ENCODE data around the gene SH3GL1. TPM values are rescaled to one million over a fixed set of nuclear protein-coding genes. Genes with fewer than 3 reads are reported as not detected.
A peak's percentile ranks its signal among the peaks of the same experiment; 100 is the strongest.
"Not testable (repeated sequence)": the region's sequence is repeated elsewhere in the genome, so short reads cannot be mapped to it uniquely, and the experiment has no call there.

The SH3GL1 gene
- total RNA-seq, 1 experiment from 2014 or later: 37.6 TPM

DNA sequence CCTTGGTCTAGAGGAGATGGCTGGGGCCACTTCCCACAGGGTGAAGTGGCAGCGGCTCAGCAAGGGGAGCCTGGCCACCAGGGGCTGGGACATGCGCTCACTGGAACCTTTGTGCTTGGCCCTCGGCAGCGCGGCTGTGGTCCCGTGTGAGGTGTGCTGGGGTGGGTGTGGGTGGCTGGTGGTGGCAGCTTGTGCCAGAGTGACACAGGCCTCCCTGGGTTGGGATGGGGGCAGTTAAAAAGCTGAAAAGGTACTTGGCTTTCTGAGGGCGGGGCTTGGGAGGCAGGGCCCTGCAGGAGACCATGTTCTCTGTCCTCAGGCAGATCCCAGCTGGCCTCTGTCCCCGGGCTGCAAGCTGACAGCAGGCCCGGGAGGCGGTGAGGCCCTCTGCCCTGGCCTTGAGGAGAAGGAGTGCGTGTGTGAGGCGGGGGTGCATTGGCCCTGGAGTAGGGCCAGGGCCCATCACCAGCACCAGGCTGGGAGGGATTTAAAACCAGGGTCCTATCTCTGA, 39.7 kb downstream of the SH3GL1 start:
- DNase-seq (ENCODE audit: low read depth, low spot score): no peak
- in situ Hi-C loops (cut with HindIII; ENCODE audit: low pct_unique_long_range_greater_than_20kb, low sequenced_read_pairs): no loop called here

DNA sequence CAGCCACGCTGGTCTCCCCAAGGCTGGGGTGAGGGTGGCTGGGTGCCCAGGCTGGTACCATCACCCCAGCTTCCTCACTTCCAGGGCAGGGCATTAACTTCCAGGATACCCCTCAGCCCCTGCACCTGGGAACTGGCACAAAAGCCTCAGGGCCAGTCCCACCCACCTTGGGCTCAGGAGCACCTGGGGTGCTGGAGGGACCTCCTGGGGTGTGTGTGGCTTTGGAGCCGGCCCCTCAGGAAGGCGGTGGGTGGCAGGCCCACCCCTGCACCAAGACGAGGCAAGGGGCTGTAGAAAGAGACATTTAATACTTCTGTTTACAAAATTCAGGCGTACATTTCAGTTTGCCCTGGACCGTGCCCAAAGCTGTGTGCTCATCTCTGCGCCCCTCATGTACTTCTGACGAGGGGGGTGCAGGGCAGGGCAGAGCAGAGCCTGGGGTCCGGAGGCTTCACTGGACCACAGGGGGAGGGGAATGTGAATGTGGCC, 40.2 kb downstream of the SH3GL1 start:
- in situ Hi-C loops (cut with HindIII; ENCODE audit: low pct_unique_long_range_greater_than_20kb, low sequenced_read_pairs): no loop called here
- no peak for DNase-seq (ENCODE audit: low read depth, low spot score)

DNA sequence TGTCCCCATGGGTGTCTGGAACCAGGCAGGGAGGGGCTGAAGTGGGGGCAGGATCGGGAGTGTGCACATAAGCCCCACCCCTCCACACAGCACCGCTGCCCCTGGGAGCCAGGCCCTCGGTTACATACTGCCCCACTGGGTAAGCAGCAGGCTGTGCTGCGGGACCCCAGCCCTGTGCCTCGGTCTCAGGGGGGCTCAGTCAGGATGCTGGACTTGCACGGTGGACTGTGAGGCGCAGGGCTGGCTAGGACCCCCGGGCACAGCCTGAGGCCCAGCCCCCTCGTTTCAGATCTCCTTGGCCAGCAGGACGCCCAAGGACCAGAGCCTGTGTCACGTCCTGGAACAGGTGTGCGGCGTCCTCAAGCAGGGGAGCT, 40.7 kb downstream of the SH3GL1 start:
- in situ Hi-C loops (cut with HindIII; ENCODE audit: low pct_unique_long_range_greater_than_20kb, low sequenced_read_pairs): no loop called here
- DNase-seq (ENCODE audit: low read depth, low spot score): no peak

GRCh38 chr19:4358709-4359626, 41.4 kb downstream of the SH3GL1 start:
- DNase-seq (ENCODE audit: low read depth, low spot score): no peak
- in situ Hi-C loops (cut with HindIII; ENCODE audit: low pct_unique_long_range_greater_than_20kb, low sequenced_read_pairs): no loop called here

DNA sequence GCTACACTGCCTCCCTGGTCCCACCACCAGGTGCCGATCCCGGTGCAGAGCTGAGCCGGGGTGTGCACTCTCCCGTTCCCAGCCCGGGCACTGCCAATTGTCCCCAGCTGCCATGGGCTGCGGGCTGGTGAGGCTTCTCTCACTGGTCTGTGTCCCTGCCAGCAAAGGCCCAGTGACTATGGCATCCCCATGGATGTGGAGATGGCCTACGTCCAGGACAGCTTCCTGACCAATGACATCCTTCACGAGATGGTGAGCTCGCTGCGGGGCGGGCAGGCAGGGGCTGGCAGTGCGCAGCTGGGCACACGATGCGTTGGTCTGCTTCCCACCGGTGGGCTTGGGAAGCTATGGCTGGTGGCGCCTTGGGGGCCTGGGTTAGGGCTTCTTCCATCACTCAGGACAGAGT, 42.4 kb downstream of the SH3GL1 start:
- DNase-seq (ENCODE audit: low read depth, low spot score): no peak
- in situ Hi-C loops (cut with HindIII; ENCODE audit: low pct_unique_long_range_greater_than_20kb, low sequenced_read_pairs): no loop called here

DNA sequence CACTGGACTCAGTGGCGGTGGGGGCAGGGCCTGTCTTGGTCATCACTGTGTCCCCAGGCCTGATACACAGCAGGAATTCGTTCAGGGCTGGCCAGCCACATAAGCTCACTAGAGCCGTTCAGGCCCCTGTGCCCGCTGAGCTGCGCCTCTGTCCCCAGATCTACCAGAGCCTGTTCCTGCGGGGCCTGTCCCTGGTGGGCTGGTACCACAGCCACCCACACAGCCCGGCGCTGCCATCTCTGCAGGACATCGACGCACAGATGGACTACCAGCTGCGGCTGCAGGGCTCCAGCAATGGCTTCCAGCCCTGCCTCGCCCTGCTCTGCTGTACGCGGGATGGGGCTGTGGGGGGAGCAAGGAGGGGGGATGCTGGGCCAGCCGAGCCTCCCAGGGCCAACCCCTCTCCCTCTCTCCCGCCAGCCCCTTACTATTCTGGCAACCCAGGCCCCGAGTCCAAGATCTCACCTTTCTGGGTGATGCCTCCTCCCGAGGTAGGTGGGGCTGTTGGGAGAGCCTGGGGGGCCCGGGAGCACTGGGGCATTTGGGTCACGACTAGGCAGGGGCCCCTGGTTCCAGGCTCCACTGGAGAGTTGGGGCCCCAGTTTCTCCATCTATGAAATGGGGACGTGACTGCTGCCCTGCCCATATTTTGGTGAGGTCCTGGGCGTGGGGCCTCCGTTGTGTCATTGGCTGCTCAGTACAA, 43.1 kb downstream of the SH3GL1 start:
- DNase-seq (ENCODE audit: low read depth, low spot score): no peak
- in situ Hi-C loops (cut with HindIII; ENCODE audit: low pct_unique_long_range_greater_than_20kb, low sequenced_read_pairs): no loop called here

GRCh38 chr19:4354897-4355296, 45.5 kb downstream of the SH3GL1 start:
- no peak for DNase-seq (ENCODE audit: low read depth, low spot score)
- in situ Hi-C loops (cut with HindIII; ENCODE audit: low pct_unique_long_range_greater_than_20kb, low sequenced_read_pairs): no loop called here

- no peak for DNase-seq (ENCODE audit: low read depth, low spot score)
- in situ Hi-C loops (cut with HindIII; ENCODE audit: low pct_unique_long_range_greater_than_20kb, low sequenced_read_pairs): no loop called here
Measured at GRCh38 chr19:4354282-4354681, 46.1 kb downstream of the SH3GL1 start.

DNA sequence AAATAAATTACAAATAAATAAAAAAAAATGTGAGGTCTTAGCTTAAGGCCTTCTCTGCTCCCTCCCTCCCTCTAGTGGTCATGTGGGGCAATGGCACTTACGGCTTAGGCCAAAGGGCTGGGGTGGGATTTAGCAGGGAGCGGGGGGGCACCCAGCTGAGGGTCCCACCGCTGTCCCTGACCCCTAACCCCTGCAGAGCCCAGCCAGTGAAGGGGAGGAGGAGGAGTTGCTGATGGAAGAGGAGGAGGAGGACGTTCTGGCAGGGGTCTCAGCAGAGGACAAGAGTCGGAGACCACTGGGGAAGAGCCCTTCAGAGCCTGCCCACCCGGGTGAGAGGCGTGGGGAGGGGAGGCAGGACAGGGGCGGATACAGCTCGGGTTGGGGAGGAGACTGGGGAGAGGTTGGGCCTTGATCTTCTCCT, 47.6 kb downstream of the SH3GL1 start:
- DNase-seq (ENCODE audit: low read depth, low spot score): peak; percentile 62
- in situ Hi-C loops (cut with HindIII; ENCODE audit: low pct_unique_long_range_greater_than_20kb, low sequenced_read_pairs): no loop called here

DNA sequence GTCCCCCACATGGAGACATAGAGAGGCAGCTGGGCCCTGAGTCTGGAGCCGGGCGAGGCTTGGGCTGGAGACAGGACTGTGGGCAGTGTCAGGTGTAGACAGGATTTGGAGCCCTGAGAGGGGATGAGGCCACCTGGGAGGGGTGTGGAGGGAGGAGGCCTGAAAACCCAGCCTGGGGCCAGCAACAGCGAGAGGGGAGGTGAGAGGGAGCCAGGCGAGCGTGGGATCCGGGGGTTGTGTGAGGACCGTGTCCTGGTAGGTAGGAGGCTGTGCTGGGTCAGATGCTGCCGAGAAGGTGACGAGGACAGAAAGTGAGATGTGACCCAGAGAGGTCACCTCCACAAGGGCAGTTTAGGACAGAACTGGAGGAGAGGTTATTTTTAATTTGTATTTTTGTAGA, 49.6 kb downstream of the SH3GL1 start:
- DNase-seq (ENCODE audit: low read depth, low spot score): no peak
- in situ Hi-C loops (cut with HindIII; ENCODE audit: low pct_unique_long_range_greater_than_20kb, low sequenced_read_pairs): no loop called here

GRCh38 chr19:4350111-4350510, 50.2 kb downstream of the SH3GL1 start:
- in situ Hi-C loops (cut with HindIII; ENCODE audit: low pct_unique_long_range_greater_than_20kb, low sequenced_read_pairs): no loop called here

DNA sequence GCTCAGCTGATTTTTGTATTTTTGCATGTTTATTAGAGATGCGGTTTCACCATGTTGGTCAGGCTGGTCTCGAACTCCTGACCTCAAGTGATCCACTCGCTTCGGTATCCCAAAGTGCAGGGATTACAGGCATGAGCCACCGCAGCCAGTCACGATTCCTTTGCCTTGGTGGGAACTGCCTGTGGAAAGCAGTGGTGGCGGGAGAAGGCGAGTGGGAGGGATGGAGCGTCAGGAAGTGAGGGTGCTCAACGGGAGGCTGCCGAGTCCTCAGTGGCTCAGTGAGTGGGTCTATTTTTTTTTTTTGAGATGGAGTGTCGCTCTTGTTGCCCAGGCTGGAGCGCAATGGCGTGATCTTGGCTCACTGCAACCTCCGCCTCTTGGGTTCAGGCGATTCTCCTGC, 51.1 kb downstream of the SH3GL1 start:
- DNase-seq (ENCODE audit: low read depth, low spot score); in situ Hi-C loops (cut with HindIII; ENCODE audit: low pct_unique_long_range_greater_than_20kb, low sequenced_read_pairs): not testable (repeated sequence)

More at GRCh38 chr19:4350111-4350510, 50.2 kb downstream of the SH3GL1 start:
- no peak for DNase-seq (ENCODE audit: low read depth, low spot score)

DNA sequence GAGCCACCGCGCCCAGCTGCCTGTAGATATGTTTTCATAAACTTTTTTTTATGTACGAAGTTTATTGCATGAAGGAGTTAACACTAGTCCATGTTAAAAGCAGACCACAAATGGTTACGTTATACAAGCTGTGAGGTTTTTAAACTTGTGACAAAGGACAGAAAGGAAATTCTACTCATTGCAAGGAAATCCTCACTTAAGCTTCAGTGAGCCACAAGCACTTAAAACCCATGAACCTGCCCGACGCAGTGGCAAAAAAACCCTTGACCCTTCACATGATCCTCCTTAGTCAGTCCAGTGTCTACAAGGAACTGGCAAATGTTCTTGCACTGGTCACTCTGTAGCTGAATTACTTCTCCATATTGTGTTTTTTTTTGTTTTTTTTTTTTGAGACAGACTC, 52.8 kb downstream of the SH3GL1 start:
- in situ Hi-C loops (cut with HindIII; ENCODE audit: low pct_unique_long_range_greater_than_20kb, low sequenced_read_pairs): no loop called here

DNA sequence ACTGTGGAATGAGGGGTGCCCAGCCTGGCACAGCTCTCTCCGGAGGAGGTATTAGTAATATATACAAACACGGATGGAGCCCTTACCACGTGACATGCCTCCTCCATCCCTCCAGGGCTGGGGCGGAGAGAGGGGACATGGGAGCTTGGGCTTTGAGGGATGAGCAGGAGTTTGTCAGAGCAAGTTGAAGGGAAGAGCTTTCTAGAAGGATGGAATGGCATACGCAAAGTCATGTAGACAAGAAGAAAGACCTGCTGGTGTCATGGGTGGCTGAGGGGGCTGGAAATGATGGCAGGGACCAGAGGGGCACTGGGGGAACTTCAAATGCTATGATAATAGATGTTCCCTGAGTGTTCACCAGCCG, 54.3 kb downstream of the SH3GL1 start:
- in situ Hi-C loops (cut with HindIII; ENCODE audit: low pct_unique_long_range_greater_than_20kb, low sequenced_read_pairs): no loop called here

More for the DNA sequence above, 52.8 kb downstream of the SH3GL1 start:
- DNase-seq (ENCODE audit: low read depth, low spot score): no peak

DNA sequence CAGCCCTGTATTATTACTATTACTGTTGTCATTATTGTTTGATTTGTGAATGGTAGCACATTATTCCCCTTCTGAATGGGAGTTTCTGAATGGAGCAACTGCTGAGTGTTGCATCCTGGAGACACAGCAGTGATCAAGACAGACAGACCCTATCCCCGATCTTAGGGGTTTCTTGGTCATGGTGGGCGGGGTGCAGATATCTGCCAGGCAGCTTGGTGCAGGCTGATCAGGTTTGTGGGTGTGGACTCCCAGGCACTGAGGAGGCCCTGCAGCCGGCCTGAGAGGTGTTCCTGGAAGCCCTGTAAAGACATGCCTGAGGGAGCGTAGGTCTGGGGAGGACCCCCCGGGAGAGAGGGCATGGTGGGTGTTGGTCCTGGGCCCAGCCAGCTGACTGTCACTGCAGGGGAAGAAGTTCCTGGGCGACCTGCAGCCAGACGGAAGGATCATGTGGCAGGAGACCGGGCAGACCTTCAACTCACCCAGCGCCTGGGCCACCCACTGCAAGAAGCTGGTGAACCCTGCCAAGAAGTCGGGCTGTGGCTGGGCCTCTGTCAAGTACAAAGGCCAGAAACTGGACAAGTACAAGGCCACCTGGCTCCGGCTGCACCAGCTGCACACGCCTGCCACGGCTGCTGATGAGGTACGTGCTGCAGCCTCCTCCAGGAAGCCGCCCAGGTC, 54.9 kb downstream of the SH3GL1 start:
- no peak for DNase-seq (ENCODE audit: low read depth, low spot score)
- in situ Hi-C loops (cut with HindIII; ENCODE audit: low pct_unique_long_range_greater_than_20kb, low sequenced_read_pairs): no loop called here

More for the DNA sequence above, 54.3 kb downstream of the SH3GL1 start:
- DNase-seq (ENCODE audit: low read depth, low spot score): no peak

DNA sequence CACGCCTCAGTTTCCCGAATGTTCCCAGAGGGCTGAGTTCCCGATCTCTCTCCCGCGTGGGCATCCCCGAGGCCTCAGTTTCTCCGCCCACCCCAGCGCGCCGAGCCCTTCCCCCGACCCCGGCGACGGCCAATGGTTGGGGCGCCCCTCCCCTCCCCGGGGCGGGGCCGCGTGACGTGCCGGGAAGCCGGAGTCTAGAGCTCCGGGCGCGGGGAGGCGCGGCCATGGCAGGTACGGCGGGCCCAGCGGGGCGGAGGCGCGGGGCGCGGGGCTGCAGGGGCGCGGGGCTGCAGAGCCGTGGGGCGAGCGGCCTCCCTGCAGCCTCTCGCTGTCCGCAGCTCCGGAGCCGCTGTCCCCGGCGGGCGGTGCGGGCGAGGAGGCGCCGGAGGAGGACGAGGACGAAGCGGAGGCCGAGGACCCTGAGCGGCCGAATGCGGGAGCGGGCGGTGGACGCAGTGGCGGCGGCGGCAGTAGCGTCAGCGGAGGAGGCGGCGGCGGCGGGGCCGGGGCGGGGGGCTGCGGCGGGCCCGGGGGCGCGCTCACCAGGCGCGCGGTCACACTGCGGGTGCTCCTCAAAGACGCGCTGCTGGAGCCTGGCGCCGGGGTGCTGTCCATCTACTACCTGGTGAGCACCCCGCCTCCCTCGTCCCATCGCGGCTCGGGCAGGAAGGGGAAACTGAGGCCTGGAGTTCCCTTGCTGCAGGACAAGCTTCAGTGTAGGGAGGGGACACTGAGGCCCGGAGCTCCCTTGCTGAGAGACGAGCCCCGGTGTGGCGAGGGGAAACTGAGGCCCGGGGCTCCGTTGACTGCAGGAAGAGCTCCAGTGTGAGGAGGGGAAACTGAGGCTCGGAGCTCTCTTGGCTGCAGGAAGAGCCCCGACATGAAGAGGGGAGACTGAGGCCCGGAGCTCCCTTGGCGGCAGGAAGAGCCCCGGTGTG, 56.7 kb downstream of the SH3GL1 start, which contains the start of gene MPND:
MPND (plus strand) TSS at position 193 of the 938 bp plus-strand sequence; CDS start at position 225, 32 bp downstream.
- DNase-seq (ENCODE audit: low read depth, low spot score): peak; percentile 77
- in situ Hi-C loops (cut with HindIII; ENCODE audit: low pct_unique_long_range_greater_than_20kb, low sequenced_read_pairs): no loop called here

All from SK-MEL-5 (cell line).